ENCODE measurements around the gene ZNF772. TPM values are rescaled to one million over a fixed set of nuclear protein-coding genes. Genes with fewer than 3 reads are reported as not detected.
"Not testable (repeated sequence)": the region's sequence is repeated elsewhere in the genome, so short reads cannot be mapped to it uniquely, and the experiment has no call there.

The ZNF772 gene
- total RNA-seq = 18.3 TPM
- long read RNA-seq, full-length matches to known transcripts = 9 of 10 reads
- long read RNA-seq, partial matches to known transcripts = 0 of 10 reads
- long read RNA-seq, other reads (novel, unspliced or antisense) = 1 of 10 reads

DNA sequence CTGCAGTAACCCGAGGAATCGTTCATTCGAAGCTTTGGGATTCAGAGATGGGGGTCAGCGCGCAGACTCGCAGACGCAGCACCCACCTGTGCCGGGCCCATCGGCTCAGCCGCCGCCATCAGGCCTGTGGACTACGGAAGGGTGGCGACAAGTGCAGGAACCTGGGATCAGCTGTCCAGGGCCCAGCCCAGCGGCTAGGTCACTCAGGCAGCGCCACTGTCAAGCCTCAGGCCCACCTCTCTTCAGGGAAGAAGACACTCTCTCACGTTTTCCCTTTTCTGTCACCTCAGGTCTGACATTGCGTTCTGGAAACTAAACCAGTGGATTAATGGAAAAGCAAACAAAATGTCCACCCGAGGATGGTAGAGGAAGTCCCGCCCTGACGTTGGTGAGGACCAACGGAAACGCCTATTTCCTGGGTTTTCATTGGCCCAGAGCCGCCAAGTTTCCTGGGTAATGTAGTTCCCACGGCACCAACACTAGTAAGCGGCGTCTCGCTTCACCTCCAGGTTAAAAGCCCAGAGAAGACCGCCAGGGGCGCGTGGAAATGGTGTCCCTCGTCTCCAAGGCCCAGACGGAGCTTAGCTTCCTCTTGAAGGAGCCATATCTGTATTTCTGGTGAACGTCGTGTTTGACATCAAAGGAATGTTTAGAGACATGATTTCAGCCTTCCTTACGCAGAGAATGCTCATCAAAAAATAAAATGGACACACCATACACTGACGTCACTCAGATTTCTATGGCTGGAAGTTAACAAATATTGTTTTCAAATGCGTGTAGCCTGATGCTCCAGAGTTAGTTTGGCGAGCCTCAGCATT lies at the start of gene ZNF772:
Gene ZNF772 (minus strand): TSS at position 376 of the 818 bp plus-strand sequence. CDS start 257 bp downstream, at position 119.
- ATAC-seq = peak; percentile 99
- DNase-seq (ENCODE audit: missing footprints) = peak; percentile 92
- intact Hi-C loops (cut with DNase I) = loop anchor here (10.0 kb wide), 1 partner anchor 247 kb away; the partner anchor contains the start of gene ZNF671

DNA sequence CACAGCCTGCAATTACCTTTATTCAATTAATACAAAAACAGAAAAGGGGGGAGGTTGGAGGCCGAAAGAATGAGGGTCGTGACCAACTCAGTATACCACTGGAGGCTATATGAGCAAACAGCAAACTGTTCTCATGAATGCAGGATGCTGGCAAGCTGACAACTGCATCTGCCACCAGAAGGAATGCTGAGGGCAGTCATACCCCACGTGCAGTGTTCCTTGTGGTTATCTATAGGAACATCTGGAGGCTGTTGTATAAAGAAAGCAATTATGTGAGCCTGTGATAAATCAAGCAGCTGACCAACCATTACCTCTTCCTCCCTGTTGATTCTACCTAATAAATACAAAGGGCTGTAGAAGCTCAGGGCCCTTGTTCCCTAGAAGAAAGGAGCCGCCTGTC lies 40.7 kb upstream of the ZNF772 start:
- DNase-seq (ENCODE audit: missing footprints); intact Hi-C loops (cut with DNase I); ATAC-seq: not testable (repeated sequence)

DNA sequence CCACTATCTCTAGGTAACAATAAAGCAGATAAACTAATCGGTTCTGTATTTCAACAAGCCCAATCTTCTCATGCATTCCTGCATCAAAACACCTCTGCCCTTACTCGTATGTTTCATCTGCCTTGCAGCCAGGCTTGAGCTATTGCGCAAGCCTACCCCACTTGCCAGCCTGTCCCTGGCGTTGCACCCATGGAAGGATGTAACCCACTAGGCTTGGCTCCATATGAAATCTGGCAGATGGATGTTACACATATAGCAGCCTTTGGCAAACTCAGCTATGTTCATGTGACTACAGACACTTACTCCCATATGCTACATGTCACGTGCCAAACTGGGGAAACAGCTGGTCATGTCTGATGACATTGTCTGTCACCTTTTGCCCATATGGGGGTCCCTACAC lies 37.9 kb upstream of the ZNF772 start:
- intact Hi-C loops (cut with DNase I) = no loop called here
- DNase-seq (ENCODE audit: missing footprints) = no peak
- no peak for ATAC-seq

DNA sequence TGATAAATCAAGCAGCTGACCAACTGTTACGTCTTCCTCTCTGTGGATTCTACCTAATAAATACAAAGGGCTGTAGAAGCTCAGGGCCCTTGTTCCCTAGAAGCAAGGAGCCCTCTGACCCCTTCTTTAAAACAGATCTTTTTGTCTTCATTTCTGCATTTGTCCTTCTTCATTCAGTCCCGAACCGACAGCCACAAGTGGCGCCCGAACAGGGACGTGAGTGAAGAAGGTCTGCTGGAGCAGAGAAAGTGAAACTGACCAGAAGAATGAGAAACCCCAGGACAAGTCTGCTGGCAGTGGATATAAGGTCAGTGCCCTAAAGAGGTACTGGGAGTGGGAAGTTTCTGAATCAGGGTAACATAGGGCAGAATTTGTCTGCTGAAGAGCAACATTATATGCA lies 35.5 kb upstream of the ZNF772 start:
- intact Hi-C loops (cut with DNase I) = no loop called here
- DNase-seq (ENCODE audit: missing footprints) (no peak), ATAC-seq (no peak)

DNA sequence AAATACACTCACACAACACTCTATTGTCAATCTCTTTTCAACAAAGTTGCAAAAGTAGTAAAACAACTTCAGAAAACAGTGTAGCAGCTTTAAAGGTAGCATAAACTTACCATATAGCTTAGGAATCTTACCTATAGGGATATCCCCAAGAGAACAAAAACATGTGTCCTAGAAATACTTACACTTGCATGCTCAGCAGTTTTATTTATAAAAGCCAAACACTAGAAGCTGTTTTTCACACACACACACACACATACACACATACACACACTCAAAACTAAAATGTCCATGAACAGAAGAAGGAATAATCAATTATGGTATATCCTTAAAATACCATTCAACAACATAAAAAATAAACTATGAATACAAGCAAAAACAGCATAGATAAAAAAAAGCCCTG lies 34.1 kb upstream of the ZNF772 start:
- ATAC-seq = no peak
- DNase-seq (ENCODE audit: missing footprints) = no peak
- intact Hi-C loops (cut with DNase I) = no loop called here

DNA sequence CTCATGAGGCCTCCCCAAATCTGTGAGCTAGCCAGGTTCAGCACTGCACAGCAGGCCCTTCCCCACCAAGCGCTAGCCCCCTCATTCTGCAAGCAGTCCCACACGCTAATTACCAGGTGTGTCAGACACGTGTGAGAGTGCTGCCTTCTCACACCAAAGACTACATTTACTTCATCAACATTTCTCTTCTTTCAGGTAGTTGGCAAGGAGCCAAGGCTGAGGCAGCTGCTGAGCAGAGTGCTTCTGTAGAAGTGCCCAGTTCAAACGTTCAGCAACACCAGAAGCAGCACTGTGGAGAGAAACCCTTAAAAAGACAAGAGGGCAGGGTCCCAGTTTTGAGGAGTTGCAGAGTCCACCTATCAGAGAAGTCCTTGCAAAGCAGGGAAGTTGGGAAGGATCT lies 28.8 kb upstream of the ZNF772 start:
- intact Hi-C loops (cut with DNase I) = no loop called here
- ATAC-seq = no peak
- DNase-seq (ENCODE audit: missing footprints) = no peak

DNA sequence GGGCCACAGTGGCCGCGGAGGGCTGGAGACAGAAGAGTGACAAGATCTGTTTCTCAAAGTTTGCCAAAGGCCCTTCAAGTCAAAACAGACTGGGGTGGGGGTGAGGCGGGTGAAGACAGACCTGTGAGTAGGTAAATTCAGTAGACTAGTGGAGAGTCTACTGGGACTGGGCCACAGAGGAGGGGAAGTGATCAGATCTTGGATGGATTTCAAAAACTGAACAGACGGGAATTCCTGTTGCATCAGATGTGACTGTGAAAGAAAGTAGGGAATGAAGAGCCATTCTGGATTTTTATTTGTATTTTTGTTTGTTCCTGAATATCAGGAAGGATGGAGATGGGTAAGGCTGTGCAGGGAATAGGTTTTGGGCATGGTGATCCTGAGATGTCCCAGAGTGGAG lies 23.0 kb upstream of the ZNF772 start:
- ATAC-seq = peak; percentile 28
- DNase-seq (ENCODE audit: missing footprints); intact Hi-C loops (cut with DNase I): not testable (repeated sequence)

DNA sequence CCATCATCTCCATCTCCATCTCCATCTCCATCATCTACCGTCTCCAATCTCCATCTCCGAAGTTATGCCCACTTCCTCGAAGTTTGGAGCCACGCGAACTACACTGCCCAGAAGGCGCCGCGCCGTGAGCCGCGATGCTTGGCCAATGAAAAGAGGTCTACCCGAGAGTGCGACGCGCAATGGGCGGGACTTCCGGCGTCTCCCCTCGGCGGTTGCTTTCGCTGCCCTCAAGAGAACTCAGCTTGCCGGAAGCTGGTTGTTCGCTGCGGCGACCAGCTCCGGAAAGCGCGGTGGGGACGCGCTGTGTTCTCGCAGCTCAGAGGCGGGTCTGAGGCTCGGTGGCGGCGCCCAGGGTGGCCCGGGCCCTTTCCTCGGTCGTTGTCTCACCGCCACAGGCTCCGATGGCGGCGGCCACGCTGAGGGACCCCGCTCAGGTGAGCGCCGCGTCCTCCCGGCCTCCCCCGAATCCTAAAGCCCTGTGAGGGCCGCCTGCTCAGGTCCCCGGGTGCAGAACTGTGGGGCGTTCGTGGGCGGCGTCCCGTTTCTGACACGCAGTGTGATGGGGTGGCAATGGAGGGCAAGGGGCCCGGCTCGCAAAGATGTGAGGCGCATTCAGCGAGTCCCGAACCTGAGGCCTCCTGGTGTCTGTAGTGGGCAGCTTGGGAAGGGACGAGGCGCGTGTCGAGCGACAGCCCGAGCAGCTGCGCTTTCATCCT lies 22.5 kb upstream of the ZNF772 start, which contains the start of gene ZNF773:
Gene ZNF773 (plus strand): TSS at position 259 of the 716 bp plus-strand sequence. CDS start 143 bp downstream, at position 402.
- intact Hi-C loops (cut with DNase I) = loop anchor here (5.0 kb wide), 1 partner anchor 32 kb away; no protein-coding TSS in a partner anchor
- ATAC-seq (peak; percentile 100), DNase-seq (ENCODE audit: missing footprints) (peak; percentile 96)

DNA sequence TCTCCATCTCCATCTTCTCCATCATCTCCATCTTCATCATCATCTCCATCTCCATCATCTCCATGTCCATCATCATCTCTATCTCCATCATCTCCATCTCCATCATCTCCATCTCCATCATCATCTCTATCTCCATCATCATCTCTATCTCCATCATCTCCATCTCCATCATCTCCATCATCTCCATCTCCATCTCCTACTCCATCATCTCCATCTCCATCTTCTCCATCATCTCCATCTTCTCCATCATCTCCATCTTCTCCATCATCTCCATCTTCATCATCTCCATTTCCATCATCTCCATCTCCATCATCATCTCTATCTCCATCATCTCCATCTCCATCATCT lies 21.9 kb upstream of the ZNF772 start:
- not testable (repeated sequence) for DNase-seq (ENCODE audit: missing footprints); ATAC-seq
- intact Hi-C loops (cut with DNase I) = loop anchor here (5.0 kb wide), 1 partner anchor 33 kb away; no protein-coding TSS in a partner anchor

DNA sequence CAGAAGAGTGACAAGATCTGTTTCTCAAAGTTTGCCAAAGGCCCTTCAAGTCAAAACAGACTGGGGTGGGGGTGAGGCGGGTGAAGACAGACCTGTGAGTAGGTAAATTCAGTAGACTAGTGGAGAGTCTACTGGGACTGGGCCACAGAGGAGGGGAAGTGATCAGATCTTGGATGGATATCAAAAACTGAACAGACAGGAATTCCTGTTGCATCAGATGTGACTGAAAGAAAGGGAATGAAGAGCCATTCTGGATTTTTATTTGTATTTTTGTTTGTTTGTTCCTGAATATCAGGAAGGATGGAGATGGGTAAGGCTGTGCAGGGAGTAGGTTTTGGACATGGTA lies 10.9 kb upstream of the ZNF772 start:
- ATAC-seq; intact Hi-C loops (cut with DNase I); DNase-seq (ENCODE audit: missing footprints): not testable (repeated sequence)

DNA sequence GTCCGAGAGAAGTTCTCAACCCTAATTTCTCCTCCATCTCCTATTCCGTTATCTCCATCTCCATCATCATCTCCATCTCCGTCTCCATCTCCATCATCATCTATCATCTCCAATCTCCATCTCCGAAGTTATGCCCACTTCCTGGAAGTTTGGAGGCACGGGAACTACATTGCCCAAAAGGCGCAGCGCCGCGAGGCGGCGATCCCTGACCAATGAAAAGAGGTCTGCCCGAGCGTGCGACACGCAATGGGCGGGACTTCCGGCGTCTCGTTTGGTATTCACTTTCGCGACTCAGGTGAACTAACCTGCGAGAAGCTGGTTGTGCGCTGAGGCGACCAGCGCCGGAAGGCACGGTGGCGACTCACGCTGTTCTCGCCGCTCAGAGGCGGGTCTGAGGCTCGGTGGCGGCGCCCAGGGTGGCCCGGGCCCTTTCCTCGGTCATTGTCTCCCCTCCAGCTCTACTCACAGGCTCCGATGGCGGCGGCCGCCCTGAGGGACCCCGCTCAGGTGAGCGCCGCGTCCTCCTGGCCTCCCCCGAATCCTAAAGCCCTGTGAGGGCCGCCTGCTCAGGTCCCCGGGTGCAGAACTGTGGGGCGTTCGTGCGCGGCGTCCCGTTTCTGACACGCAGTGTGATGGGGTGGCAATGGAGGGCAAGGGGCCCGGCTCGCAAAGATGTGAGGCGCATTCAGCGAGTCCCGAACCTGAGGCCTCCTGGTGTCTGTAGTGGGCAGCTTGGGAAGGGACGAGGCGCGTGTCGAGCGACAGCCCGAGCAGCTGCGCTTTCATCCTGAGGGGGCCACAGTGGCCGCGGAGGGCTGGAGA lies 10.3 kb upstream of the ZNF772 start, which contains the start of gene ZNF419:
Gene ZNF419 (plus strand): TSS at position 274 of the 822 bp plus-strand sequence. CDS start 201 bp downstream, at position 475.
- intact Hi-C loops (cut with DNase I) = not testable (repeated sequence)
- peak; percentile 98 for ATAC-seq
- peak; percentile 94 for DNase-seq (ENCODE audit: missing footprints)

DNA sequence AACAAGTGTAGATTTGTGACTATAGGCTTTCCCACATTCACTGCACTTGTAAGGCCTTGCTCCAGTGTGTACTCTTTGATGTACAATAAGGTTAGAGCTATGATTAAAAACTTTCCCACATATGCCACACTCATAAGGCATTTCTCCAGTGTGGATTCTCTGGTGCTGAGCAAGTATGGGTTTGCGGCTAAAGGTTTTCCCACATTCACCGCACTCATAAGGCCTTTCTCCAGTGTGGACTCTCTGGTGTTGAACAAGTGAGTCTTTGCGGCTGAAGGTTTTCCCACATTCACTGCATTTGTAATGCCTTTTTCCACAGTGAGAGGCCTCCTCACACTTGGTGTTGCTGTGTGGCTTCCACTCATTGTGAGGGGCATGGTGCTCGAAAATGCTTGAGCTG lies 3.7 kb downstream of the ZNF772 start:
- intact Hi-C loops (cut with DNase I) = loop anchor here (10.0 kb wide), 1 partner anchor 251 kb away; the partner anchor contains the start of gene ZNF671
- ATAC-seq (no peak), DNase-seq (ENCODE audit: missing footprints) (no peak)

DNA sequence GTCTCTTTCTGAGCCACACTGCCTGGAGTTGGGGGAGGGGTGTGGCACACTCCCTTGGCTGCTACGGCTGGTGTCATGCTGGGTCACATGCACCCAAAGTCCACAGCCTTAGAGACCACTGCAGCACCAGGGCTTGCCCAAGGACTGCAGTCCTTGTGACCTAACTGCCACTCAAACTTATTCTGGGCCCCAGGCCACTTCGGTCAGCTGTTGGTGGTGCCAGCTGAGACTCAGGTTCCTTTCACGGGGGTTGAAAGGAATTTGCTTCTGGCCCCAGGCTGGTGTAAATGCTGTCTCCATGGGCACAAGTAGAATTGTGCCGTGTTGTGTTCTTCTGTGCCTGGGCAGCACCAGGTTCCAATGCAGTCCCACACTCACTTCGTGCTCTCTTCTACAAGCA lies 10.9 kb downstream of the ZNF772 start:
- ATAC-seq (peak; percentile 92), DNase-seq (ENCODE audit: missing footprints) (no peak)
- intact Hi-C loops (cut with DNase I) = no loop called here

DNA sequence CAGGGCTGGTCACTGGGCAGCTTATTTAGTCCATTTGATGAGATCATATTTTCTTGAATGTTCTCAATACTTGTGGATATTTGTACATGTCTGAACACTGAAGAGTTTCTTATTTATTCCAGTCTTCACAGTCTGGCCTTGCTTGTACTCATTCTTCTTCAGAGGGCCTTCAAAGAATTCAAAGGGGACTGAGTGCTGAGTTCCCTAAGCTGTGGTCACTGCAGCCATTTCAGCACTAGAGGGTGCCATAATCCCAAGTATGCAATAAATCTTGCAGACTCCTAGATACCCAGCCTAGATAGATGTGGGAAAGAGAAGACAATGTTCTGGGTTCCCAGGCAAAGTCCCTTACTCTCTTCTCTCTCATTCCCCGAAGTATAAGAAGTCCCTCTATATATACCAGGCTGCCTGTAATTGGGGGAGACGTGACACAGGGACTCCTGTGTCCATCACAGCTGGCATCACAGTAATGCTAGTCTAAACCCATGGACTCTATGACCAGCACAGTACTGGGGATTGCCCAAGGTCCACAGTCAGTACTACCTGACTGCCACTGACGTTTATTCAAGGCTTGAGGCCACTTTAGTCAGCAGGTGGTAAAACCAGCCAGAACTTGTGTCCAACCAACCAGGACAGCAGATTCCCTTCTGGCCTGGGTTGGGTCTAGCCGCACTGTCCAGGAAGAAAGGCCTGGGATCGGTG lies 11.5 kb downstream of the ZNF772 start:
- DNase-seq (ENCODE audit: missing footprints) (no peak), ATAC-seq (peak; percentile 85)
- intact Hi-C loops (cut with DNase I) = no loop called here

DNA sequence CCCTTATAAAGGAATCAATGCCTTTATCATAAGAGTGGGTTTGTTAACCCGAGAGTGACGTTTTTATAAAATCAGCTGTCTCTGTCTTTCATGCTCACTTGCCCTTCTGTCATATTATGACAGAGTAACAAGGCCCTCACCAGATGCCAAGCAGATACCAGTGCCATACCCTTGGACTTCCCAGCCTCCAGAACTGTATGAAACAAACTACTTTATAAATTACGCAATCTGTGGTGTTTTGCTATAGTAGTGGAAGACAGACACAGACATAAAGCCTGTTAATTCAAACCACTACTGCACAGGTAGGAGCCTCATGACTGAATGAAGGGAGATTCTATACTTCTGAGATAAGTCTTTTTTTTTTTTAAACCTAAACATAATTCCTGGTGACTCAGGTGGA lies 25.1 kb downstream of the ZNF772 start:
- DNase-seq (ENCODE audit: missing footprints) (no peak), ATAC-seq (no peak)
- intact Hi-C loops (cut with DNase I) = no loop called here

DNA sequence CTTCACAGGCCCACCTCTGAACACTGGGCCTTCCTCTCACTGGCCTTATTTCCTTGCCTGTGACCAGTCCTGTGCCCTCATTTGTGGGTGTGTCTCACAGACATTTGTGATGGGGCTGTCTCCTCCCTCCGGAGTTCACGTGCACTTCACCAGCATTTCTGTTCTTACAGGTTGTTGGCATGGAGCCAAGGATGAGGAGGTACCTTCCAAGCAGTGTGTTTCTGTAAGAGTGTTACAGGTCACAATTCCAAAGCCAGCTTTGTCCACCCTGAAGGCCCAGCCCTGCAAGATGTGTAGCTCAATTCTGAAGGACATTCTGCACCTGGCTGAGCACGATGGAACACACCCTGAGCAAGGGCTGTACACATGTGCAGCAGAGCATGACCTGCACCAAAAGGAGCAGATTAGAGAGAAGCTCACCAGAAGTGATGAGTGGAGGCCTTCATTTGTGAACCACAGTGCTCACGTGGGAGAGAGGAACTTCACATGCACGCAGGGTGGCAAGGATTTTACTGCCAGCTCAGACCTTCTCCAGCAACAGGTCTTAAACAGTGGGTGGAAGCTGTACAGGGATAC lies 34.2 kb downstream of the ZNF772 start:
- ATAC-seq (no peak), DNase-seq (ENCODE audit: missing footprints) (no peak)
- intact Hi-C loops (cut with DNase I) = no loop called here

DNA sequence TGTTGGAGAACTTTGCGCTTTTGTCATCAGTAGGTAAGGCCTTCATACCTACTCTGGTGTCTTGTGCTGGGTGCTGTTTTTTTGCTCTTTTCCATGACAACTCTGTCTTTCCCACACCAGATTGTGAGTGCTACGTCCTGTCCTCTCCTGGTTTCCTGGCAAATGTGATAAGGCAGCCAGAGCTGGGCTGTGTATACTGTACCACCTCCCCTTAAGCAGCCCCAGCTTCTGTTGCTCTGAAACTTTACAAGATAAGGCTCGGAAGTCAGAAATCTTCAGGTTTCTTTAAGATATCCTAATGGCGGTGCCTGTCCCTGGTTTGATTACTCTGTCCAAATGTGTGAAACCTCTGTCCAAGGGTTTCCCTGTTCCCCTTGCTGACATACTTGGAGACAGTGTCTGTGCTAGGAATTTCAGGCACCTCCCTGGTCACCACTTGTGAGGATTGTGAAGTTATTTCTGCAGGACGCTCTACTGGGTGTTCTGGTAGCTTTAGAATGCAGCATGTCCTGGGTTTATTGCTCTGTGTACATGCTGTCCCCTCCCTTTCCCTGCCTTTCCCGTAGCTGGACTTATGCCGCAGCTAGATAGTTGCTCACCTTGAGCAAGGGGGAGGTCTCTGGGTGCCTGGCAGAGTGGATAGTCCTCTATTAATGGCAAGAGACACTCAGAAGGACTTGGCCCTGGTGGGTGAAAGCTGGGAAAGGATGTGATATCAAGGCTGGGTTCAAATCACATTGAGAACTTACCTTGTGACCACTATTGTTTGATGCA lies 35.2 kb downstream of the ZNF772 start:
- intact Hi-C loops (cut with DNase I) = no loop called here
- DNase-seq (ENCODE audit: missing footprints) = no peak
- ATAC-seq = peak; percentile 60
